A673 (cell line): ENCODE results near the gene WNT16.

Experiments
- CTCF ChIP-seq: fragments of 300-800, 200-600 bp; sonication (generic); conservative IDR thresholded peaks from 2 replicates; pipeline ENCODE4 v1.5.1; 2017; ENCODE audit warnings: low read depth, mild to moderate bottlenecking, antibody characterized with exemption, low read length, moderate library complexity, mixed read lengths
- EZH2 ChIP-seq: fragments of 200-600 bp; sonication (generic); IDR thresholded peaks from 2 replicates; pipeline ENCODE4 v1.6.1; 2017; ENCODE audit warnings: borderline replicate concordance, low read depth, mild to moderate bottlenecking, mixed read lengths, antibody characterized with exemption, low read length; ENCODE audit not compliant: poor library complexity, severe bottlenecking

DNA sequence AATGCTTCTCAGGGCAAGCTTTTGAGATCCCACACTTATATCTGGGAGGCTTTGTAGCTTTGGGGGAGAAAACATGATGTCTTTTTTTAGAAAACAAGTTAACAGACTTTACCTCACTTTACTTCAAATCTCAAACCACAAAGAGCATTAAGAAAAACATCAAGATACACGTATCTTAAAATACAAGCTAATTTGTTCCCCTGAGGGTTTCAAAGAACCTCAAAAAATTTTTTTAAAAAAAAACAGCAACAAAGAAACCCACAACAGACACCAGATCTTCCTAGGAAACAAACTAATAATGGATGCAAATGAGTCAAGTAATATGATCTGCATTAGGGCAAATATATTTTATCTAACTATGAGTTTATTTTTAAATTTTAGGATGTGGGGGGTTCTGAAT, 42.6 kb downstream of the WNT16 start:
- TF ChIP-seq CTCF (no peak), EZH2 (no peak)
